Measurements from ENCODE around the gene TP63.

TP63 gene

DNA sequence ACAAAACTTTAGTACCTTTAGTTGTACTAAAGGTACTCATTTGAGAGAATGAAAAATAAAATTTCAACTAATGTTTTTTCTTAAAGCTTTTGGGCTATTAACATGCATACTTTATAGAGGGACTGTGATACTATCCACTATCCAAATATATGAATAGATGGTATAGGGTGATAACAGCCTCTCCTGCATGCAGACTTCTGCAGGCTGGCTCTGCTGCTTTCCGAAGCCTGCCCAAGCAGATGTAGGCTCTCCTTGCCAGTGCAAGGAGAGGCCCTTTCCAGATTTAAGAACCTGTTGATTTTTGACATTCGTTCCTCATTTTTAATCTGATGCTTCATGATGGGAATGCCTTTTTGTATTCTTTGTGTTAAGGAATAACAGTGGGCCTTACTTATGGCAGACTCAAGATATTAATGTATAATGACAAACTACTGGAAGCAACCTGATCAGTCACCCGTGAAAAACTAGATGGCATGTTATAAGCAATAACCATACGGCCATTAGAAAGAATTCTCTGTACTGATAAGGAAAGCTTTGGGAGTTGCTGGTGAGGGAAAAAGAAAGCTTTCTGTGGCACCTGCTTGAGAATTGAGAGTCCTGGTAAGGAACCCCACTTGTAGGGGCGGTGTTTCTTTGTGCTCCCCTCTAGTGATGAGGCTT, 181.7 kb downstream of the TP63 start:
- no peak for DNase-seq (ENCODE audit: low read depth)

DNA sequence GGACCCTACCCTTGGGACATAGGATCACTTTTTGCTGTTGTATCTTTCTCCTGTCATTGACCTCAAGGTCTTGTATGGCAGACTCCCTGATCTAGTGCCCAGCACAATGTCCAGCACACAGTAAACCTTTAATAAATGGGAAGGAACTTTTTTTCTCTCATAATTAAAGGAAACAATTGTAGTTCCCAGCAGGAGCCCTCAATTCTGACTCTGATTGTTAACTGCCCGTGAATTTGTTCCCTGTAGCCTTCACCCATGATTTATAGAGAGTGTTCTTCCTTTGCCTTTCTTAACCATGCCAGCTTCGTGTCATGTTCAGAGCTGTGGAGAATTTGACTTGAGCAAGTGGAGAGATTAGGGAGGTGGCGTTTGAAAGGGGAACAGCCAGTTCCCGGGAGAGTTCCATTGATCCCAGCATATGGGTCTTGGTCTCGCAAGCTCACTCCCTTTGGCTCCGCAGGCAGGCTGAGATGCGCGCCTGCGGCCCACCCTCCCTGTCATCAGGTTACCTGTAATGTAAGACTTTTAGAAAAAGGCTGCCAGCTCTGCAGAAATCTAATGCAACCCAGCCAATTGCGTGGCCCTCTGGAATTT, 182.6 kb downstream of the TP63 start:
- no peak for DNase-seq (ENCODE audit: low read depth)

GRCh38 chr3:189820365-189820720, 189.2 kb downstream of the TP63 start:
- DNase-seq (ENCODE audit: low read depth) = no peak

DNA sequence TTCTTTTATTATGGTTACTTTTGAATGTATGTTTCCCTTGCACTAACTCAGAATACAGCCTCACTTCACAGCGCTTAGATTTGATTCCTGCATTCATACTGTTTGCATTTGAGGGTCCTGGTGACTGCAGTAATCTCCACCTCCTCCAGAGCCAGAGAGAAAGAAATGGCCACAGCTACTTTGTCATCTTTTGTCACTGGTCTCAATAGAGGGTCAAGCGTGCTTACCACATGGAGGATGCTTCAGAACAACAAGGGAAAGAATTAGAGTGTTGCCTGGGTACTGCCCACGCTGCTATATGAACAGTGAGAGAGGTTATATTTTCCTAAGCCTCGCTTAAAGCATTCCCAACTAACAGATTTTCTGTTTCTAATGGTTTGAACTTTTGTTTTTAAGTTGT, 190.1 kb downstream of the TP63 start:
- DNase-seq (ENCODE audit: low read depth) = no peak

DNA sequence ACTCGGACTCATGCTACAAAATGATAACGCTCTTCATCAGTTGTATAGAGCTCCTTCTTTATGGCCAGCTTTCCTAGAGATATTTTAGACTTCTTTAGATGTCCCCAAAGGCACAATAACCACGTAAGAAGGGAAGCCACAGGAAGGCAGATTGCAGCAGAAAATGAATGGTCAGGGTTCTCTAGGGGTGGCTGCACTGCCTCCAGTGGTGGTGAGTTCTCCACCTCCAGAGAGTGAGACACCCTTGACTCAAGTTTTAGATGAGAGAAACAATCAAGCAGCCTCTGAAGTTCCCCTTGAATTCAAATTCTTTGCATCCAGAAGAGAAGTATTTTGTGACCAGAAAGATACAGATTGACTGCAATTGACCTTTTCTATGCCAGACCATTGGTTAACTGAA, 191.5 kb downstream of the TP63 start:
- no peak for DNase-seq (ENCODE audit: low read depth)

- peak; percentile 44 for DNase-seq (ENCODE audit: low read depth)
Observed at GRCh38 chr3:189824629-189825312, 193.6 kb downstream of the TP63 start.

GRCh38 chr3:189826566-189826965, 195.4 kb downstream of the TP63 start:
- no peak for DNase-seq (ENCODE audit: low read depth)

DNA sequence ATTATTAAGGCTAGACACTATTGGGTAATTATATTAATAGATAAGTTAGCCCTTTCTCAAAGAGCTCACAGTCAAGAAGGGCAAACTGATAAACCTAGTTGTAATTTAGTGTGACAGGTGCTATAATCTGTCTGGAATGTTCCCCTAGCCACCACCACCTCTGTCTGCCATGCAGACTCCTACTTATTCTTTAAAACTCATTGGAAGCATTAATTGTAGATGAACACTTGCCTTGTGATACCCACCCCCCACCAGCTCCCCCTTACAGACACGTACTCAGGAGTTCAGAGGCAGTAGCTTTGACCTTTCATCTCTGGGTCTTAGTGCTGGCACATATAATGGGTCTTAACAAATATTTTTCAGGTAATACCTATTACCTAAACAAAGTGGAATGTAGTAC, 195.9 kb downstream of the TP63 start:
- no peak for DNase-seq (ENCODE audit: low read depth)

DNA sequence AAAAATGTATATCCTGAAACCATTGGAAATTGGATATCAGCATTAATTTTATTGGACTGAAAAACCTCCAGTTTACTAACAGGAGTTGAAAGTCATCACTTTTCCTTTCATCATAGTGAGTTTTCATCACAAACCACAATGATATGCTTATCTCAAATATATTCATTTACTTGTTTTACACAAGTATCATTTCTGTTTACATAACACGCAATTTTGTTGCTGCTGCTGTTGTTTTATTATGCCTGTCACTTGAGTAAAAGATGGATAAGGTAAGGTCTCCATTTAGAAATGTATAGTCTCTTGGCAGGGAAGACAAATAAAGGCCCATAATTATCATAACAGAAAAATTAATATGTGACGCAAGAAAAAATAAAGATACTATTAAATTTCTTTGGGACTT, 199.2 kb downstream of the TP63 start:
- no peak for DNase-seq (ENCODE audit: low read depth)

DNA sequence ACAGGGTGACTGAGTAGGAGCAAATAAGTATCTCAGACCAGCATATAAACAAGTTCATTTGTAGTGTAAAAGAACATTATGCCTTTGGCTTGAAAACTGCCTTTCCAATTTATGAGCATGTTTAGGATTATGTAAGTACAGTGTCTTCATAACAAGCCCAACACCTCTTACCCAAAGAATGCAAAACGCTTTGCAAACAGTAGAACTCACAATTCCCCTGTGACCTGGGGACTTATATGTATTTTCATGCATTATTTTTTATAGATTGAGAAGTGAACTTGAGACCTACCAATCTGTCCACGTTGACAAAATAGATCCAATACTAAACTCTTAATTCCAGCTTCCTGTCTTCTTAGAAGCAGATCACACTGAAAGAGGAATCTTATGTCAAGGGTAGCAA, 202.1 kb downstream of the TP63 start:
- no peak for DNase-seq (ENCODE audit: low read depth)

- DNase-seq (ENCODE audit: low read depth) = no peak
Observed at GRCh38 chr3:189833996-189834395, 202.8 kb downstream of the TP63 start.

DNA sequence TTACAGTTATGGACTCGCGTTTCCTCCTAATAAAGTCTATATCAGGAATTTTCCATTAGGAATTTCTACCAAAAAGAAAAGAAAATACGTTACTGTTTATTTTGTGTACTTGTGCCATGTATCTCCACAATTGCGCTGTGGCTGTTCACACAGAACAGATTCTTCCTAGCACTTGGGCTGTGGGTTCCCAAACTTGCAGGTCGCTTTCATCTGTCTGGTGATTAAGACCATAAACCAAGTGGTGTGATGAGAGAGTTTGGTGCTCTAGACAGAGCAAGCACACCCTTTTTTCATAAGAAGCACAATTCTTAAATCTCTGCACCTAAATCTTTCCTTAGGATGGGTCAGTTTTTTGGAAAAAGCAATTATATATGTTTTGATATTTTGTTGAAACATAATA, 203.3 kb downstream of the TP63 start:
- DNase-seq (ENCODE audit: low read depth) = no peak

DNA sequence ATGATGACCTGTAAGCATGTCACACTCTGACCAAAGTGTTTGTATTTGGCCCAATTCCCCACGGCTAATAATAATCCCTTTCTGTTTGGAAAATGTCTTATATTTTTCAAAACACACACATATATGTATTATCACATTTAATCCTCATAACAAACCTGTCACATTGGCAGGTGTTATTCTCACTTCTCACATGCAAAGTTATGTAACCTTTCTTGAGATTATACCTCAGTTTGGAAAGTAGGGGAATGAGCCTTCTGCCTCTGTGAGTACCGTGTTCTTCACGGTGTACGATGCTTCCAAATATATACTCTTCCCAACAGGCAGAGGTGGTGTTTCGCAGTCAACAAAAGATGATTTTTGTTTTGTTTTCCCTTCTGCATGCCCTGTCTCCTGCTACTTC, 205.6 kb downstream of the TP63 start:
- no peak for DNase-seq (ENCODE audit: low read depth)

- DNase-seq (ENCODE audit: low read depth) = no peak
Observed at GRCh38 chr3:189838291-189838690, 207.1 kb downstream of the TP63 start.

DNA sequence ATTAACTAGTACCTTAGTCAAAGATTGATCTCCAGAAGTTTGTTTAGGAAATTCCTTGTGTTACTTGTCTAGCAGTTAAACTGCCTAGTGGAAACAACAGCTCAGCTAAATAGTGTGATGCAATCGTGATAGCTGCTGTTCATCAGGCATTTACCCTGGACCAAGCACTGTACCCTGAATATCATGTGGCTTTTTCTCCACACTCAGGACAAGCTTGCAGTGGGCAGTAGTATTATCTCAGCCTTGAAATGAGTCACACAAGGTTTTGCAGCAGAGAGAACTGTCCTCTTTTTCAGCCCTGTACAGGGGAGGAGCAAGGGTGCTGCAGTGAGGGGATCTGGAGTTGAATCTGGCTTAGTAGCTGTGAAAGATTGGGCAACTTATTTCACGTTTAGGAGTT, 208.4 kb downstream of the TP63 start:
- peak; percentile 43 for DNase-seq (ENCODE audit: low read depth)

DNA sequence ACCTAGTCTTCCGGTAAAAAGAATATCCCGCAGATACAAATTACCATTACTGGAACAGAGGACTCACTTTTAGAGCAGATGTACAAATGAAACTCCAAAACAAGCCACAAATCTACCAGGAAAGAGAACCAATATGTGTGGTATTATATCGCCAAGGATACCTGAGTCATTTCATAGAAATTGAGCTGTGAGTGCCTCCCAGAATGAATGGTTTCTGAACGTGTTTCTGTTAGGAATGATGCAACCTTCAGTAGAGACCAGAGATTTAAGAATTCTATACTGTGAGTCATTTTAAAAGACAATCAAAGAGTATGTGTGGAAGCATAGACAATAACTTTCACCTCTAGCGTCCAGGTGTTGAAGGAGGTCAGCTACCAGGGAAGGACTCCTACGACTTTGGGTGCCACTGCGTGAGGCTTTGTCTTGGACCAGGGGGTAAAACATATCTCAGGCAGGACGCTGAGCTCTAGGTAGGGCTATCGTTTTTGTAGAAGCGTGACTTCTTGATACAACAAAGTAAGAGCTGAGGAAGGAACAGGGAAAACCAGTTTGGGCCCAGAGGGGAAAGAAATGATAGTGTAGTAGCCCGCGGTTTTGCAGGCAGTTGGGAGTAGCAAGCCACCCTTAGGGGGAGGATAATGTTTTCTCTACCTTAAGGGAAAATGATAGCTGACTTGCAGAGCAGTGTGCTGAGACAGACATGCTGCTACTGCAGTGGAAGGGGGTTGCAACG, 210.4 kb downstream of the TP63 start:
- no peak for DNase-seq (ENCODE audit: low read depth)

DNA sequence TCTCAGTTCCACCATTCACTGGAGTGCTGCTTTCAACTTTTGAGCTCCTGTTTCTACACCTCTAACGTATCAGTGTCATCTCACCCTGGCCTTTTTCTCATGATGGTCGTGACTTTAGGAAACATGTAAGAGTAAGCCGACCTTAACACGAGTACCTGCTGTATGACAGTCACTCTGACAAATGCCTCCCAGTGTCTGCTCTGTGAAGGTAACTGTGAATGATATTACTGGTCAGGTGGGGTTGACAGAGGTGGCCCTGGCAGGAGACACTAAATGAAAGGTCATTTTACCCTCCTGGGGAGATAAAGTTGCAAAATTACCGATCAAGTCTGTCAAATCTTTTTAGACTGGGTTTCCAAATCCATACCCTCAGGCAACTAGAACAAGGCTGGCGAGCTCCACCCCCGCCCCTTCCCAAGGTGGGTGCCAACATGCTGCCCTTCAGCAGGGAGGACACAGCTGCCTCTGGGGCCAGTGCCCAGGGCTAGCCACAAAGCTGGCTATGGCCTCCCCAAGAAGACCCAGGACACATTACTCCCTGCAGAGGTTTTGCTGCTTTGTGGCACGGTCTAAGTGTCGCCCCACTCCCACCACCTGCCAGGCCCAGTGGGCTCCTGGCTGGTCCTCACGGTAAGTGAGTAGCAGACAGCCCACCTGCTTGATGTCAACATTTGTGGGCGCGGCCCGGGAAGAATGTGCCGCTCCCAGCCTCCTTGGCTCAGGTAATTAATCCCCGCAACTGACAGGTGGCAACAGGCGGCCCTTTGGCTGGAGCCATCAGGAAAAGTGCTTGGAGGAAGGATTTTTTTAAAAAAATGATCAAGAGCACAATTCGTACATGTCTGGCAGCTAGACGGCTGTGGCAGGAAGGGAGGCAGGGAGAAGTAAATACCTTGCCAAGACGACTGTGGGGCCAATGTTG, 211.8 kb downstream of the TP63 start:
- no peak for DNase-seq (ENCODE audit: low read depth)

DNA sequence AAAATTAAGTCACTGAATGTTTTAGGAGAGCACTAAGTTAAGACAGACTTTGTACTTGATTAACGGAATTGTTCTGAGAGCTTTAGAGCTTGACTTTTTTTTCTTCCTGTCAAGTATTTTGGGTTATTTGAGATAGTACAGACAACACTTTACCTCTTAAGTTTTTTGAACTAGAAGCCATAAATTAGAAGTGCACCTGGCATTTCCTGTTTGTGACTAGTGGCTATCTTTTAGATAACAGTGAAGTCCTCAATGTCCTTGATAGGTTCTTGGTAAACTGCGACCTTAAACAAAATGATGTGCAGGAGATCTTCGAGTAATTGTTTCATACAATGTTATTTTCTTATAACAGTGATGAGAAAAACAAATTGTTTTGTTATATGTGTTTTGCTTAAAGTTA, 213.9 kb downstream of the TP63 start:
- DNase-seq (ENCODE audit: low read depth) = no peak

DNA sequence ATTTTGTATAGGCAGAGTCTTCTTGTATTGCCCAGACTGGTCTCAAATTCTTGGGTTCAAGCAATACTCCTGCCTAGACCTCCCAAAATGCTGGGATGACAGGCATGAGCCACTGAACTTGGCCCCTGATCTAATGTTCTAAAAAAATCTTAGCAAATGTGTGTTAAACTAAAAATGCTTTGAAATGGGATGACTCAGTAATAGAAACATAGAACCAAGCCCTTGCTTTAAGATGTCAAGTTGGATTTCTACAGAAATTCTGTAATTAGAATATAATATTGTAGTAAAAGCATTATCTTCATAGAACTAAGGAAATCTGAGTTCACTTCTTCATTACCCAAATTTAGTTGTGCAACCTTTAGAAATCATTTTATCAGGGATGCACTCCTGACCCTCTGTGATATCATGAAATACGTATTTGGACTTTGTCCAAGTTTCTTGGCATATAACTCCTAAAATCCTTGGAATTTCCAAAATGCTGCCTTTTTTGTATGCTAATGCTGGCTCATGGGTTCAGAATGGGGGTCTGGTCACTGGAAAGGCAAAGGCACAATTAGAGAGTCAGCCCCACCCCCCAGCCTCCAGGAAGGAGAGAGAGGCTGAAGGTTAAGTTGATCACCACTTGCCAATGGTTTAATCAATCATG, 217.3 kb downstream of the TP63 start:
- no peak for DNase-seq (ENCODE audit: low read depth)

- DNase-seq (ENCODE audit: low read depth) = no peak
Observed at GRCh38 chr3:189849262-189849661, 218.1 kb downstream of the TP63 start.

DNA sequence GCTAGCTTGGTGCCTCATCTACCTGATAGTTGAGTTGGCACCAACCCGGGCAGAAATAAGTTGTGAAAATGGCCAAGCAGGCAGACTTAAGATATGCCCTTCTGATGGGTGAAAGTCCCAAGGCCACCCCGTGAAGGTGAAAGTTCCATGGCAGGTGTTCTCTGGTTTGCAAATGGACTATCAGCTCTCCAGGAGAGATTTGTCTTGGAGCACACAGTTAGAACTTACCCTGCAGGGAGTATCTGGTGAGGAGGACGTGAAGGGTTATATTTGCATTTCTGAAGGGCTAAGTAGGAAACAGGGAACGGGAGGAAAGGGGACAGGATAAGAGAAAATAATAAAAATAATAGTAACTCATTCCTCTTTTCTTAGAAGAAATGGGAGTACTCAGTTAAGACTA, 220.5 kb downstream of the TP63 start:
- DNase-seq (ENCODE audit: low read depth) = no peak

- DNase-seq (ENCODE audit: low read depth) = no peak
Observed at GRCh38 chr3:189853906-189854305, 222.7 kb downstream of the TP63 start.
